ENCODE data around the gene WDR74. TPM values are rescaled to one million over a fixed set of nuclear protein-coding genes. Genes with fewer than 3 reads are reported as not detected.

The WDR74 gene
- total and polyA plus RNA-seq, 8 donors: 27.7 to 67.9 (median 46.6) TPM

GRCh38 chr11:62801071-62801470 is 38.3 kb downstream of the WDR74 start:
- Histone ChIP-seq H3K27ac (no peak overlapping the region), H3K27me3 (no peaks in the 10 kb centered on the region), H3K4me1 (peaks cover 11 to 31% (median 24%) of the 10 kb centered on the region in 4 donors), H3K36me3 (peaks cover 71 to 77% (median 76%) of the 10 kb centered on the region in 4 donors), H3K4me3 (no peak overlapping the region), H3K9me3 (no peaks in the 10 kb centered on the region)
- DNase-seq: no peak
- intact Hi-C loops (cut with DNase I; ENCODE audit: low total_unique reads): no loop called here
- 85 to 95% (median 93%) methylated on average over 4 of the region's 4 CpGs for WGBS, 5 donors
- TF ChIP-seq POLR2AphosphoS5 (IDR thresholded peaks at IDR 0.05) (no peak), POLR2A (IDR thresholded peaks at IDR 0.05) (no peak), EP300 (IDR thresholded peaks at IDR 0.05) (no peak)
- TF ChIP-seq, protein P1, sequence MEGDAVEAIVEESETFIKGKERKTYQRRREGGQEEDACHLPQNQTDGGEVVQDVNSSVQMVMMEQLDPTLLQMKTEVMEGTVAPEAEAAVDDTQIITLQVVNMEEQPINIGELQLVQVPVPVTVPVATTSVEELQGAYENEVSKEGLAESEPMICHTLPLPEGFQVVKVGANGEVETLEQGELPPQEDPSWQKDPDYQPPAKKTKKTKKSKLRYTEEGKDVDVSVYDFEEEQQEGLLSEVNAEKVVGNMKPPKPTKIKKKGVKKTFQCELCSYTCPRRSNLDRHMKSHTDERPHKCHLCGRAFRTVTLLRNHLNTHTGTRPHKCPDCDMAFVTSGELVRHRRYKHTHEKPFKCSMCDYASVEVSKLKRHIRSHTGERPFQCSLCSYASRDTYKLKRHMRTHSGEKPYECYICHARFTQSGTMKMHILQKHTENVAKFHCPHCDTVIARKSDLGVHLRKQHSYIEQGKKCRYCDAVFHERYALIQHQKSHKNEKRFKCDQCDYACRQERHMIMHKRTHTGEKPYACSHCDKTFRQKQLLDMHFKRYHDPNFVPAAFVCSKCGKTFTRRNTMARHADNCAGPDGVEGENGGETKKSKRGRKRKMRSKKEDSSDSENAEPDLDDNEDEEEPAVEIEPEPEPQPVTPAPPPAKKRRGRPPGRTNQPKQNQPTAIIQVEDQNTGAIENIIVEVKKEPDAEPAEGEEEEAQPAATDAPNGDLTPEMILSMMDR (IDR thresholded peaks at IDR 0.05): no peak

DNA sequence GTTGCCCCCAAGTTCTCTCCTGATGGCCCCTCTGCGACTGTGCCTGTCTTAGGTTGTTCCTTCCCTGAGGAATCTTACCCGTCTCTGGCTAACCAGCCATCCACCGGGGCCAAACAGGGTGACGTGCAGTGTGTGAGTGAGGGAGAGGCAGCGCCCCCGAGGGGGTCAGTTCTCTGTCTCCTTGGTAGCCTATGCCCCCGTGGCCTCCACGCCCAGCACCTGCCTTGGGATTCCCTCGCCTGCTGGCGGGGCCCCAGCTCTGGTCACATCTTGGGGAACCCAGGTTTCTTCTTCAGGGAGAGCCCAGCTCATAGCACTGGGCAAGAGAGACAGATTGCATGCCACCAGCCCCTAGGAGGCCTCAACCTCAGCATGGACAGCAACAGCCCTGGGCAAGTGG is 39.9 kb downstream of the WDR74 start:
- Histone ChIP-seq H3K36me3 (peaks cover 87 to 93% (median 92%) of the 10 kb centered on the region in 4 donors), H3K4me1 (peaks cover 6 to 26% (median 18%) of the 10 kb centered on the region in 4 donors), H3K27ac (no peak overlapping the region), H3K9me3 (no peaks in the 10 kb centered on the region), H3K4me3 (no peak overlapping the region), H3K27me3 (no peaks in the 10 kb centered on the region)
- intact Hi-C loops (cut with DNase I; ENCODE audit: low total_unique reads): loop anchor here (10.0 kb wide), 1 partner anchor 55 kb away; no protein-coding TSS in a partner anchor
- DNase-seq: no peak
- no peak for TF ChIP-seq POLR2A (IDR thresholded peaks at IDR 0.05)
- TF ChIP-seq POLR2AphosphoS5 (IDR thresholded peaks at IDR 0.05): no peak
- TF ChIP-seq EP300 (IDR thresholded peaks at IDR 0.05): no peak
- TF ChIP-seq, protein P1 (IDR thresholded peaks at IDR 0.05): no peak
- 89 to 93% (median 90%) methylated on average over 7 to 10 of the region's 10 CpGs for WGBS, 5 donors

DNA sequence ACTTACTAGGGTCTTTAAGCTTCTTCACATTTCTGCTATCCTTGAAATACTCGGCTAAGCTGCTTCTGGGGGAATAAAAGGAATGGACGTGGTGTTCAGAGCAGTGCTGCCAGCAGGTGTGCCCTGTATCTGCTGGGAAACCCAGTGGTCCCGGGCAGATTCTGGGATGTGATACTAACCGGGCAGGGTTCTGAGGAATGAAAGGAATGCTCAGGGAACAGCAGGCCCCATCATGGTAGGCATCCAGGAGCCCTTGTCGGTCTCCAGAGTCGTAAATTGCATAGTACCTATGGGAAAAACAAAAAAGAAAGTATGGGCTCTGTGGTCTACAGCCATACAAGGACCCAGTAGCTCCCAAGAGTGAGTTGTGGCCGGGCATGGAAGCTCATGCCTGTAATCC is 43.1 kb downstream of the WDR74 start:
- Histone ChIP-seq H3K4me1 (peaks cover 9 to 18% (median 15%) of the 10 kb centered on the region in 4 donors), H3K9me3 (no peaks in the 10 kb centered on the region), H3K36me3 (peaks cover 75 to 92% (median 92%) of the 10 kb centered on the region in 4 donors), H3K27me3 (no peaks in the 10 kb centered on the region), H3K27ac (peak overlapping the region in 1 of 5 donors; percentile 2), H3K4me3 (no peak overlapping the region)
- no peak for DNase-seq
- intact Hi-C loops (cut with DNase I; ENCODE audit: low total_unique reads): loop anchor here (10.0 kb wide), 1 partner anchor 59 kb away; no protein-coding TSS in a partner anchor
- no peak for TF ChIP-seq POLR2A (IDR thresholded peaks at IDR 0.05)
- no peak for TF ChIP-seq POLR2AphosphoS5 (IDR thresholded peaks at IDR 0.05)
- TF ChIP-seq, protein P1 (IDR thresholded peaks at IDR 0.05): no peak
- no peak for TF ChIP-seq EP300 (IDR thresholded peaks at IDR 0.05)
- WGBS, 5 donors: 89 to 95% (median 91%) methylated on average over 7 of the region's 7 CpGs

DNA sequence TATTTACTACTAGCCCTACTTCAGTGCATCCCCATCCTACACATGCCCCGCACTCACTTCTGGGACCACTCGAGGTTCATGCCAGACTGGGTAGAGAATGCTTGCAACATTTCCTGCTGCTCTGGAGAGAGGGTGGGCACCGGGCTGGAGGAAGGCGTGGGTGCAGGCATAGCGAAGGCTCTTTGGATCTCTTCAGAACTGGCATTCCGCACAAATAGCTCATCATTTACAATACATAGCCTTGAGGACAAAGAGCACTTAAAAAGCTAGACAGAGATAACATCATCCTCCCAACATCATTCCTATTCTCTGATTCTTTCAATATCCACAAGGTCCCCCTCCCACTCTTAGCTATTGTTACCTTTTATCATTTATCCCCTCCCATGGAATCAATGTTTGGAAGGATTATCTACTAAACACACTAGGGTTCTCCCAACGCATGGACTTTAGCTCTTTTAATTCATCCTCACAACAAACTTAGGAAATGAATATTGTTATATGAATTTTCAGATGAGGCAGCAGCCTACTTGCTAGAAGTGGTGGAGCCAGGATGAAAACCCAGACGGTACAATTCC is 45.1 kb downstream of the WDR74 start:
- Histone ChIP-seq H3K4me3 (no peak overlapping the region), H3K4me1 (peaks cover 24 to 38% (median 35%) of the 10 kb centered on the region in 4 donors), H3K27me3 (no peaks in the 10 kb centered on the region), H3K36me3 (peaks cover 59 to 88% (median 85%) of the 10 kb centered on the region in 4 donors), H3K27ac (peak overlapping the region in 1 of 5 donors; percentile 88), H3K9me3 (no peaks in the 10 kb centered on the region)
- 86 to 91% (median 89%) methylated on average over 8 of the region's 8 CpGs for WGBS, 5 donors
- intact Hi-C loops (cut with DNase I; ENCODE audit: low total_unique reads): loop anchor here (10.0 kb wide), 1 partner anchor 61 kb away; no protein-coding TSS in a partner anchor
- no peak for DNase-seq
- no peak for TF ChIP-seq POLR2AphosphoS5 (IDR thresholded peaks at IDR 0.05)
- TF ChIP-seq, protein P1 (IDR thresholded peaks at IDR 0.05): no peak
- TF ChIP-seq EP300 (IDR thresholded peaks at IDR 0.05): no peak
- no peak for TF ChIP-seq POLR2A (IDR thresholded peaks at IDR 0.05)

Data from stomach (tissue), 9 donors.